Measurements from ENCODE around the gene MRPL9. TPM values are rescaled to one million over a fixed set of nuclear protein-coding genes. Genes with fewer than 3 reads are reported as not detected.
A peak's percentile ranks its signal among the peaks of the same experiment; 100 is the strongest.
"Not testable (repeated sequence)": the region's sequence is repeated elsewhere in the genome, so short reads cannot be mapped to it uniquely, and the experiment has no call there.

Gene MRPL9
- total RNA-seq, 1 donor from 2014 or later: 40.0 TPM

DNA sequence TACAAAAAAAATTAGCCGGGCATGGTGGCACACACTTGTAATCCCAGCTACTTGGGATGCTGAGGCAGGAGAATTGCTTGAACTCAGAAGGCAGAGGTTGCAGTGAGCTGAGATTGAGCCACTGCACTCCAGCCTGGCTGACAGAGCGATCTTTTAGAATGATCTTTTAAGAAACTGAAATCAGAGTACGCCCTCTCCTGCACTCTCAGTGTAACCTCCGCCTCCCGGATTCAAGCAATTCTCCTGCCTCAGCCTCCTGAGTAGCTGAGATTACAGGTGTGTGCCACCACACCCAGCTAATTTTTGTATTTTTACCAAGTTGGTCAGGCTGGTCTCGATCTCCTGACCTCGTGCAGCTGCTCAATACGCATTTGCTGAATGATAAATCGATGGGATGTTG is 29.3 kb downstream of the MRPL9 start:
- not testable (repeated sequence) for DNase-seq (ENCODE audit: low spot score)

DNA sequence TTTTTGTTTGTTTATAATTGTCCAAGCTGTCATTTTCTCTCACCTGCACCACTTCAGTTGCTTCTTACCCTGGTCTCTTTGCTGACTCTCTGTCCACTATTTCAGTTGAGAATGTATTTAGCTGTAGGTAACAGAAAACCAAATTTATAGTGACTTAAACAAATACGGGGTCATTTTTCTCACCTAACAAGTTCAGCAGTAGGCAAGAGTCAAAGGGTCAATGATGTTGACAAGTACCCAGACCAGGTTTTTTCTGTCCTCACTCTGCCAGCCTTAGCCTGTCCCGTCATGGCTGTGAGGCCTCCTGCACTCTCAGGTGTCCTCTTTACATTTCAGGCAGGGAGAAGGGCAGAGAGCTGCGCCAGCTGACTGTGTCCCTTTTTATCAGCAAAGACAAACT is 30.2 kb downstream of the MRPL9 start:
- DNase-seq (ENCODE audit: low spot score): no peak

DNA sequence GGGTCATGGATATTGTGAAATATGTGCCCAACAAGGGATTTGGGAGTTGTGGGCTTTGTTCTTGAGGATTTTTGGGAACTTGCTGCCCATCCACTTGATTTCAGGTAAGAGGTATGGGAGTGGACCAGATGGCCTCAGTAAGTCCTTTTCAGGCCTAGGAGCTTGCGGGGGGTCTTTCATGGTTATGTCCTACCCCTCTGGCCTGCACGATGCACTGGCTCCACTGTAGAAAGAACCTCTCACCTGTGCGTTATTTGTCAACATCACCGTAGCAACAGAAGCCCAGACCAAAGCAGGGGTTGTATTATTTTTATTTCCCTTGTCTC is 33.4 kb downstream of the MRPL9 start:
- no peak for DNase-seq (ENCODE audit: low spot score)

DNA sequence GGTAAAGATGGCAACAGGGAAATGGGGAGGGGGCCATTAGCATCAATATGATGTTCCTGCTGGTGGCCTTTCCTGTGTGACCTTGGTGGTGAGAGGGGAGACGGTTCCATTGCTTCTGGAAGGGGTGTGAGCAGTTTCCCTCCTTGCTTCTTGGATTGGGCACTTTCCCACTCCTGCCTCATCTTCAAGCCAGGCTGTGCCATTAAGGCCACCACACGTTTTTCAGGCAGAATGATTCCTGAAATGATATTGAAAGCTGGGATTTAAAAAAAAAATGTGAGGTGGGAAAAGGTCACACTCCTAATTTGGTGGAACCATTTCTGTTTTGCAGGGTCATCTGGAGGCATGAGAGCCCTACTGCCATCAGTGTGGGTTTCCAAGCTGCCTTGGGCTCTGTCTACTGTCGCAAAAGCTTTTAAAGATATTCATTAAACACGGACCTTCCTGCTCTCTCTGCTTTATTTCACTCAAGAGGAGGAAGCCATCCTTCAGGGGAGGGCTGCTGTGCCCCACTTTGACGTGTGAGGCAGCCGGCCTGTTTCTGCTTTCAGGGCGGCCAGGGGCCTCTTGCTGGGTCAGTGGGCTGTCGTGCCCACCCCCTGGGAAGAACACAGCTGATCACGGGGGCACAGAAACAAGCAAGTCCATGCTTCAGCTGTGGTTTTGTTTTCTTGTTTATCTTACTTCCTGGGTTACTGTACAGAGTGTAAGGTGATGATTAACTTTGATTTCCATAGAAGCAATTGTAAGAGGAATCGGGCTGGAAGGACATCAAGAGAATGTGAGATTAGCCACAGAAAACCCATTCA is 33.9 kb downstream of the MRPL9 start:
- no peak for DNase-seq (ENCODE audit: low spot score)

DNA sequence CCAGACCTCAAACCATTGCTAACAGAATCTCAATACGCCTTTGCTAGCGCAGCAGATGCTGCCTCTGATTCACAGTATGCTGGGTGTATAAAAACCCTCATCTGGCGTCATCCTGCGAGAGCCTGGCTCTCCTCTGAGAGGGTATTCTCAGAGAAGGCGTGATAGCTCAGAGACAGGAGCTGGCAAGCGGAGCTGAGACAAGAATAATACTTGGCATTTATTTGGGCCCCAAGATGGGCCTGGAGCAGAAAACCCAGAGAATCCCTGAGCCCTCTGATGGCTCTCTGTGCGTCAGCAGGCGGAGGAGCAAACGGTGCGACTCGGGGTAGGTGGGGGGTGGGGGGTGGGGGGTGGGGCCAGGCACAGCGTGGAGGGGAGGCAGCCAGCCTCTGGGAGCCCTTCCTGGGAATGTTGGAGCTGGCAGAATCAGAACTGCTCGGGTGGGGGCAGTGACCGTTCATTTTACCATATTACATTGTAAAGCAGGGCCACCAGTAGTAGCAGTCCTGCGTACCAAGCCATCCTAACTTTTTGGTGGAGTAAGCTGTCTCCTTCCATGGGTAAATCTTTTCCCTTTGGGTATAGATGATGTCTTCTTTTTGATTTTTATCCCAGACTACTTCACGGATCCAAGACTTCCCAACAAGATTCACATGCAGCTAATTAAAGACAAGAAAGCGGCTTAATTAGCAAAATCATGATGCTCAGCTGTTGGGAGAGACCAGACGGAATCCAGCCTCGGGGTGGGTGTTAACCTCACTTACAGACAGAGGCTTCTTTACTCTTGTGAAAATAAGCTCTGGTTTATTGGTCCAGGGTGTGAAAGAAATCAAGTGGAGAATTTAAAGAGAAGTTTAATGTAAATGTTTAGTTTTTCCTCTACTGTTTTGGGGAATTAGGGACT is 34.9 kb downstream of the MRPL9 start:
- peak; percentile 87 for DNase-seq (ENCODE audit: low spot score)

DNA sequence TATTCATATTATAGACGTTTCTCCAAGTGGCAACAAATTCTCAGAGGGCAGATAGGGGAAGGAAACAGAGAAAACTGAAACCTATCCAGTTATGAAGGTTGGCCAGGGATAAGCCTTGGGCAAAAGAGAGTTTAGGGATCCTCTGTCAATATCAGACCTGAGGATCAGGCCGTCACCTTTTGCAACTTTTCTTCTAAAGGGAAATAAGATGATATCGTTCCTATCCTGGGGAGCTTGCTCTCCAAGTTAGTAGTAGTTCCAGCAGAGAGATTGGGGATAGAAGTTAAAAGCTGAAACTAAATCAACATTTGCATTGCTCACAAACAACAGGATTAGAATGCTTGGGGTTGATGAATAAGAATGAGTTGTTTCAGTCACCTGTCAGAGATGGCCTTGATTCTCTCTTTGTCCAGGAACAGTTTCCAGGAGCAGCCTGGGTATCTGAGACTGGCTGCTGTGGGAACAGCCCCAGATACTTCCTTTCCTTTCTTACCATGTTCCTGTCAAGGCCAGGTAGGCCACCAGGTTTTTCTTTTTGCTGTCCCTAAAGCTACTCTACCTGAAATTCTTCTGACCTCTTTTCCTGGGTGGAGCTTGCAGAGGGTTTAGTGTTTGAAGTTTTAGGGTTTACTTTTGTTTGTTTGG is 39.4 kb downstream of the MRPL9 start:
- DNase-seq (ENCODE audit: low spot score): no peak

DNA sequence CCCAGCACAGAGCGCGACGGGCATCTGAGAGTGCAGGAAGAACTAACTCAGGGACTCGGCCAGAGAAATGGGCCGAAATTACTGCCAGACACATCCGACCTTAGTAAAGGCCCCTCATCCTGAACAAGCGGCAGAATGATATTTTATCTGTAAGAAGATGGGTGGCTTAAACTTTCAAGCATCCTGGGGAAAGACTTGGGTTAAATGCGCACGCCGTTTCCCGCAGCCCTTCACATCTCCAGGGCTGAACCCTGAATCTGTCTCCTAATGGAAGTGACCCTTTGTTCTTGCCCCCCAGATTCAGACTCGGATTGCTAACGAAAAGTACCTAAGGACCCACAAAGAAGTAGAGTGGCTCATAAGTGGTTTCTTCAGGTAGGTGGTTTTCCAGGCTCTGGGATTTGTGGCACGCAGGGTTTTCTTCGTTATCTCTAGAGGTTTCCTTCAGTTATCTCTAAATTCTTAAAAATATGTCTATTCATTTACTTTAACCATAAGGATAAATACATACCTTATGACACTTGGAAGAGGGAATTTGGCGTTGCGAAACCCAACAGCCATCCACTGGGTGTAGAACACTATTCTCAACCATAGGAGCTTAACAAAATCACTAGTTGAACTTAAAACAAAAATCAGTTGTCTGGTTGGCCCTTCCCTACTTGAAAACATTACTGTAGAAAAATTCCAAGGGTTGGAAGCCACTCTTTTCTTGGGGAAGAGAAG is 41.3 kb downstream of the MRPL9 start:
- no peak for DNase-seq (ENCODE audit: low spot score)

DNA sequence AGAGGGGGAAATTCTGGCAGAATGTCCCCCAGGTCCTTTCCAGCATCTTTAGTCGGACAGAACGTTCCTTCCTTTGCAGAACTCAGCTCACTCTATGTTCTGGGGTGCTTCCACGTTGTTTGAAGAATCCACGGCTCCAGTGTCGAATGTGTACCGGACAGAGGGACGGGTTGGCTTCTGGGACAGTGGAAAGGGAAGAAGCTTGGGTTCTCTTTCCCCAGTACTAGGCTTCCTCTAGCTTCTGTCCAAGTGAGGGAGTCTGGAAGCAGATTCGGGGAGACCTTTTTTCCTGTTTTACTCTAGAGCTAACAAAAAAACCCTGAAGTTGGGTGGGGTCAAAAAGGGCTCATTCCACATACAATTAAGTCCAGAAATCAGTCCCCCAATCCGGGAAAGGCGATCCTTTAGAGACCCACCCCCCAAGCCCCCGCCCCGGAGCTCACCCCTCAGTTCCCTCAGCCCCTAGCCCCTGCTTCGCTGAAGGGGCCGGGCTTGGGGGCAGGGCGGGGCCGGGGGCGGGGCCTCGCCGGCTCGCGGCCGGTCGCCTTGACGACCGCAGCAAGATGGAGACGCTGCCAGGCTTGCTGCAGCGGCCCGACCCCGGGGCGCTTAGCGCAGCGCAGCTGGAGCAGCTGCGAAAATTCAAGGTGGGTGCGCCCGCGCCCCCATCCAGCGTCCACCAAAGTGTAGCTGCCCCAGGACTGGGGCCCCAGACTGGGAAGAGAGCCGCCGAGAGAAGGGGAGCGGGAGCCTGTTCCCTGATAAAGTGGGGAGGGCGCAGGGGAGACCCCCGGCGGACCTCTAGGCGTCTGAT is 42.1 kb downstream of the MRPL9 start, which contains the start of gene RIIAD1:
RIIAD1 (plus strand) TSS at position 549 of the 814 bp plus-strand sequence; CDS start at position 564, 15 bp downstream.
- no peak for DNase-seq (ENCODE audit: low spot score)

DNA sequence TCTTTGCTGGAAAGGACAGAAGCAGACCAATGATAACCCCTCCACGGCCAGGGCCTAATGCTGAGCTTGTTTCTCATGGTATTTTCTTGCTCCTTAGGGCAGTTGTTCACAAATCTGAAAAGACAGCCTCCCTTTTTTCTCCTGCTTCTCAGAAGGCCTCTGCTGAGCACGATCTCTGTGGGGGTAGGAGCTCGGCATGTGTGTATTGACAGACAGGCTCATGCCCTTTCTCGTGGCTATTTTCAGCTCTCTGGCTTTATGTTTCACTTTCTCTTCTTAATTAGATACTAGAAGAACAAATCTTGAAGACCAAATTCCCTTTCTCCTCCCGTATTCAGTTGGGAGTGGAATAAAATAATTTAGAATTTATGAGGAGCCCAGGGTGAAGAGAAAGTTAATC is 42.7 kb downstream of the MRPL9 start:
- DNase-seq (ENCODE audit: low spot score): no peak

DNA sequence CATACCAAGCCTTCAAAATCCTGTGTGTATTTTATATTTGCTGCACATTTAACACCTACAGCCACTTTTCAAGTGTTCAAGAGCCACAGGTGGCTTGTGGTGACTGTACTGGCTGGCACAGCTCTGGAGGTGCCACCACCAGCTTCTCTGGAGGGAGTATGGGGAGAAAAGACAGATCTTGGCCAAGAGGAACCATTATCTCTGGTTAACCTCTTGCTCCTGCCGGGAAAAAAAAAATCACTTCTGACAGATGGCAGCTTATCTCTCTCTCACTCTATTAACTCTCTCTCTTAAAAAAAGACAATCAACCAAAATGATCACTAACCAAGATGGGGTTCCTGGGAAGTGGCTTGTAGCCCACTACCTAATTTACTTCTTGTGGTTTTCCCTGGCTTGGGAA is 43.2 kb downstream of the MRPL9 start:
- DNase-seq (ENCODE audit: low spot score): no peak

DNA sequence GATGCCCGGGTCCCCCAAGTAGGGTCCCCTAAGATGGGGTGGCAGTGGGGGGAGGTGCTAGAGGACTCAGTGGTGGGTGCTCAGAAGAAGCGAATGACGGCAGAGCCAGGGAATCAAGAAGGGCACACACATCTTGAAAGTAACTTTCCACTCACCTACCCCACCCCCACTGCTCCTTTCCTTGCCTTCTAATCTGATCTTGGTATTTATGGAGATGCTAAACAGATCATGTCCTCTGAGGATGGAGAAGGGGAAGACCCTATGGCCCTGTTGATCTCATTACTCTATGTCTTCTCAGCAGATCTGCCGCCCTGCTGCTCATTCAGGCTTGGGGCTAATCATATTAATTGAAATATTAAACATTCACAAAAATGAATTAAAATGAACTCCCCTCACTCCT is 44.6 kb downstream of the MRPL9 start:
- DNase-seq (ENCODE audit: low spot score): no peak

DNA sequence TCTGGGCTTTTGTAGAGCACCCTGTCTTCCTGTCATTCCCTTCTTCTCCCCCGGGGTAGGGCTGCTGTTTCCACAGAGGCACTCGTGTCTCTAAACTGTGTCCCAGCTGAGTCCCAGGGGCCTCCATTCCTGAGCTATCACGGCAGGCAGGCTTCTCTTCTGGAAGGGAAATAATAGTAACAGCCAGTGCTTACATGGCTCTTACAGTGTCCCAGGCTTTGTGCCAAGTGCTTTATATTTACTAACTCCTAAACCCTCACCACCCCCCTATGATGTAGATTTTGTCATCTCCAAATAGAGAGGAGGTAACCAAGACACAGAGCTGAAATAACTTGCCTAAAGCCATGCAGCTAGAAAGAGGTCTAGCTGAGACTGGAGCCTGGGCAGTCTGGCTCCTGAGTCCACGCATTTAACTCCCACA is 45.3 kb downstream of the MRPL9 start:
- DNase-seq (ENCODE audit: low spot score): no peak

DNA sequence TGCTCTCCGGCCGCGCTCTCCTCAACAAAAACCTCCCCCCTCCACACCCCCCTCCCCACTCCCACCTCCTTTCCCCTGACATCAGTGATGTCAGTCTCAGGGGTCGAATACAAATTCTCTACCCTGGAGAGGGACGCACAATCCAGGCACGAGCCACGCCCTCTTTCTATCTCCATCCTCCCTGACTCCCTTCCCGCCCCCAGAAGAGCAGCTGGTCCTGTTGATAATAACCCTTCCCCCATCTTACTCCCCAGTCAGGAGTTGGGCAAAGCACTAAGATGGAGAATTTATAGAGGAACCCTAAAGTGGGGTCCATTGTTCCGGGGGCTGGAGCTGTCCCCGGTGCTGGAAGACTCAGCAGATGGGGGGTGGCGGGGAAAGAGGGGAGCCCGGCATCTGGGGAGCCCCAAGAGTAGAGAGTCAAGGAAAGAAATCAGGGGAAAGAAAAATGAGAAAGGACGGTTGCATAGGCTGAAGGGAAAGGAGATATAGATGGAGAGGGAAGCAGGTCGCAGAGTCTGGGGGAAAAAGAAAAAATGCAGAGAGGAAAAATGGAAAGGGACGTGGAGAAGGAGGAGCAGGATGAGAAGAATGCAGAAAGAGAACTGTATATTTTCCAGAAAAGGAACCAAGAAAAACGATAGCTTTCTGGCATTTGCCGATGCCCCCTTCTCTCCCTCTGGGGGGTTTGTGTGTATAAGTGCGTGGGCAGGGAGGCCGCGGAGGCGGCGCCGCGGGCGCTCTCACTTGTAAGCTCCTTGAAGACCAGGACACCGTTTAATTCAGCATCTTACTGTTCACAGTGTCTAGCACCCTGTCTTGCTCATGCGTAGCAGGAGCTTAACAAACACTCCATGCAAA is 46.3 kb downstream of the MRPL9 start, which contains the start of gene CELF3:
CELF3 (minus strand) TSS at position 33 of the 861 bp plus-strand sequence. CDS start 783 bp downstream, outside the sequence.
- DNase-seq (ENCODE audit: low spot score): peak; percentile 62

DNA sequence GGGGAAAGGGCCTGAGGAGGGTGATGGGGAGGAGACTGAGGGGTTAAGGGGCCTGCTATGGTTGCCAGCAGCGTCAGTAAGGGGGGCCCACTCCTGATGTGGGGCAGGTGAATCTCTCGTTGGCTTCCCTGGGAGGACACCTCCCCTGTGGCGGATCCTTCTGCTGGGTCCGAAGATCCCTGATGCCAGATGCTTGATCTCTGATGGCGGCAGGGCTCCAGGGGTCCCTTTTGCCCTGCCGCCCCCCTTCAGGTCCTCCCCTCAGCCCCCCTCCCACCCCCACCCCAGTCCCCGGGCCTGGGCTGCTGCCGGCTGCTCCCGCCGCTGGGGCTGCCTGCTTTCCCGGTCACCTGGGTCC is 46.9 kb downstream of the MRPL9 start:
- no peak for DNase-seq (ENCODE audit: low spot score)

DNA sequence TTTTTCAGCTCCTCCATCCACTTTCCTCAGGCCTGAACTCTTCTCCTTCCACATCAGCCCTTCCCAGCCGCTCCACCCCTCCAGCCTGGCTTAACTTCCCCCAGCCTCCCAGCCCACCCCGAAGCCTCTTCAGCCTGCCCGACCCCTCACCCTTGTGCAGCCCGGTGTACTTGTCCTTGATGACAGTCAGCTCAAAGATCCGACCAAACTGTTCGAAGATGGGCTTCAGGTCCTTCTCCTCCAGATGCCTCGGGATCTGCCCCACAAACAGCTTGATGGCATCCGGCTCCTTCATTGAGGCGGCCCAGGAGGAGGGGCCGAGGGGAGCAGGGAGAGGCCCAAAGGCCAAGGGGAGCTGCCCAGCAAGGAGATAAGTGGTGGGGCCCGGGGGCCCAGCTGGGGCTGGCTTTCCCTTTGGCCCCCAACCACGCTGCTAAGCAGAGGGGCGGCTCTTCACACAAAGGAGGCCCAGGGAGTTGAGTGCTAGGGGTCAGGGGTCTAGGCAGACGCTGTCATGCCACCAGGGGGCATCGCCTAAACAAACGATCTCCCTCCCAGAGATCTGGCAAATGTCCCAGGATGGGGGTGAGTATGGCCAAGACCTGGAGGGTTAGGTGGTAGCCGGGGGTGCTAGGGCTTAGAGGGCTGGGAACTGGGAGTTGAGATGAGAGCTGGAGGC is 47.4 kb downstream of the MRPL9 start:
- no peak for DNase-seq (ENCODE audit: low spot score)

DNA sequence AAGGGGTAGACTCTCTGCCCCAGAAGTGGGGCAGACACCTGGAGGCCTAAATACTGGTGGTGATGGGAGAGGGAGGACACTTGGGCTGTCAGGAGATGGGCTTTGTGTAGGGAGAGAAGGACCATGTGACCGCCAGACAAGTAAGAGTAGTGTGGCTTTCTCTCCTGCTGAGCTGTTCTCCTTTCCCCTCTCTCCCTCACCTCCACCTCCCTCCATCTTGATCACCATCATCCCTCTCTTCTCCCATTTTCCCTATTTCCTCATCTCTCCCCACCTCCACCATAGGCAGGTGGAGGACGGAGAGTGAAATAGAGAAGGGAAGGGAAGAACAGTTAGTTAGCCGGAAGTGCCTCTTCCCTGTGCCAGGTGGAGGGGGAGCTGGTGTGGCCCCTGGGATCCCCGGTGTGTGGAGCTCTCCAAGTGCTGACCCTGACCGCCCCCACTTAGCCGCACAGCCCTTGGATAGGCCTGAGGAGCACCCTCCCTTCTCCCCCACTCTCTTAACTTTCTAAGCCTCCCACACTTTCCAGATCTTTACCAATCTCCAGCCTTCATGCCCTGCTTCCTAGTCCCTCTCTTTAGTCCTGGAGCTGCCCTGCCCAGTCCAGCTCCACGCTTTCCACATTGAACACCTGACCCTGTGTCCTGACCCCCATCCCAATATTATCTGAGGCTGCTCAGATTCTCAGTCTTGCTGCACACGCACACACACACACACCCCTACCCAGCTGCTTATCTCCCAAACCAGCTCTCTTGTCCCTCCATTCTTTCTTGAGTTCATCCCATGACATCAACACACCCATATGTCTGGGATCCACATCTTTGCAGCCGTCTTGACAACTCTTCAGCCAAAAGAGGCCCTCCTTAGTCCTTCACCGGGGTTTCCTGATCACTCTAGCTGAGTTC is 48.2 kb downstream of the MRPL9 start:
- DNase-seq (ENCODE audit: low spot score): no peak

DNA sequence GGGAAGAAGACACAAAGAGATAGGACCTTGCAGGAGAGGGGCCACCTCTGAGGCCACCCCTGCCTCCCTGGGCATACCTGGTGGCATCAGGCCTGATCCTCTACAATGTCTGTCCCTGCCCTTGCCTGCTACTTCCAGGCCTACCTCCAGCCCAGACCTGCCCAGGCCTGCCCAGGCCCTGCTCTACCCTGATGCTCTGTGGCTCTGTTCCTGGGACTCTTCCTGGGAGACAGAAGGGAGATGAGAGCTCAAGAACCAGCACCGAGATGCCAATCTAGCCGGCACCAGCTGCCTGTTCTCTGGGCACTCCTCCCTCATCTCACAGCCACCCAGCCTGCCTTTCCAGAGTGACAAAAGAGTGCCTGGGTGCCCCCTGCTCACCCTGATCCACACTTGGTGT is 49.4 kb downstream of the MRPL9 start:
- DNase-seq (ENCODE audit: low spot score): no peak

DNA sequence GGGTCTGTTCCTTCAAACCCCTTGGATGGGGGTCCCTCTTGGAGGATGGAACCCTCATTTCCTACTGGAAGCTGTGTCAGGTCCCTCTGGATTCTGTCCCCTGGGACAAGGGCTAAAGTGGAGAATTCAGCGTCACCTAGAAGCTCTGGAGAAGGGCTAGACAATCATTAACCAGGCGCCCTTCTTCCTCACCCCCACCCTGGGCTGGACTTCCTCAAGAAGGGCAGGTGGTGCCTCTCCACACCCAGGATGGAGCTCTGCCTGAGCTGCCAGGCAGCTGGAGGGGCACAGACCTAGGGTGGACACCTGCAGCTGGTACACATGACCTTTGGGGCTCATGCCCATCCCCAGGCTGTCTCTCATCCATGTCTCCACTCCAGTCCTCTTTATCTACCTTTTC is 50.3 kb downstream of the MRPL9 start:
- DNase-seq (ENCODE audit: low spot score): no peak
